ENCODE measurements around the gene CCNQ. TPM values are rescaled to one million over a fixed set of nuclear protein-coding genes. Genes with fewer than 3 reads are reported as not detected.

CCNQ gene
- polyA plus RNA-seq (ENCODE audit: insufficient read length in 4 of 4), result 10 to 100 TPM; 13.5 to 20.7 (median 17.9) TPM

- no peak for DNase-seq (ENCODE audit: low read depth in 4 of 4, low spot score in 3 of 4)
Observed at GRCh38 chrX:153598541-153599191, at the start of gene CCNQ. Gene CCNQ (minus strand): TSS chrX:153599139. CDS start chrX:153599073, 66 bp downstream.

- no peak for DNase-seq (ENCODE audit: low read depth in 4 of 4, low spot score in 3 of 4)
Observed at GRCh38 chrX:153647461-153648357, 48.8 kb upstream of the CCNQ start.

GRCh38 chrX:153646620-153647373 lies 47.9 kb upstream of the CCNQ start, which contains the start of gene DUSP9:
Gene DUSP9 (plus strand): TSS chrX:153647203. CDS start chrX:153647954, 751 bp downstream.
- DNase-seq (ENCODE audit: low read depth in 4 of 4, low spot score in 3 of 4), result no peak

GRCh38 chrX:153645921-153646488 lies 47.1 kb upstream of the CCNQ start:
- DNase-seq (ENCODE audit: low read depth in 4 of 4, low spot score in 3 of 4), result no peak

GRCh38 chrX:153645151-153645550 lies 46.2 kb upstream of the CCNQ start:
- no peak for DNase-seq (ENCODE audit: low read depth in 4 of 4, low spot score in 3 of 4)

GRCh38 chrX:153644356-153645125 lies 45.6 kb upstream of the CCNQ start:
- no peak for DNase-seq (ENCODE audit: low read depth in 4 of 4, low spot score in 3 of 4)

GRCh38 chrX:153643431-153644351 lies 44.8 kb upstream of the CCNQ start:
- no peak for DNase-seq (ENCODE audit: low read depth in 4 of 4, low spot score in 3 of 4)

GRCh38 chrX:153642655-153643430 lies 43.9 kb upstream of the CCNQ start:
- no peak for DNase-seq (ENCODE audit: low read depth in 4 of 4, low spot score in 3 of 4)

GRCh38 chrX:153642051-153642654 lies 43.2 kb upstream of the CCNQ start:
- no peak for DNase-seq (ENCODE audit: low read depth in 4 of 4, low spot score in 3 of 4)

- no peak for DNase-seq (ENCODE audit: low read depth in 4 of 4, low spot score in 3 of 4)
Observed at GRCh38 chrX:153641627-153642026, 42.7 kb upstream of the CCNQ start.

- DNase-seq (ENCODE audit: low read depth in 4 of 4, low spot score in 3 of 4), result no peak
Observed at GRCh38 chrX:153640736-153641575, 42.0 kb upstream of the CCNQ start.

- DNase-seq (ENCODE audit: low read depth in 4 of 4, low spot score in 3 of 4), result no peak
Observed at GRCh38 chrX:153640045-153640686, 41.2 kb upstream of the CCNQ start.

GRCh38 chrX:153639177-153640044 lies 40.5 kb upstream of the CCNQ start:
- DNase-seq (ENCODE audit: low read depth in 4 of 4, low spot score in 3 of 4), result no peak

- no peak for DNase-seq (ENCODE audit: low read depth in 4 of 4, low spot score in 3 of 4)
Observed at GRCh38 chrX:153638436-153639176, 39.7 kb upstream of the CCNQ start.

- no peak for DNase-seq (ENCODE audit: low read depth in 4 of 4, low spot score in 3 of 4)
Observed at GRCh38 chrX:153638041-153638371, 39.1 kb upstream of the CCNQ start.

Data from left renal pelvis (tissue), 4 donors.